ENCODE results near the gene MGAT4B.

The MGAT4B gene

DNA sequence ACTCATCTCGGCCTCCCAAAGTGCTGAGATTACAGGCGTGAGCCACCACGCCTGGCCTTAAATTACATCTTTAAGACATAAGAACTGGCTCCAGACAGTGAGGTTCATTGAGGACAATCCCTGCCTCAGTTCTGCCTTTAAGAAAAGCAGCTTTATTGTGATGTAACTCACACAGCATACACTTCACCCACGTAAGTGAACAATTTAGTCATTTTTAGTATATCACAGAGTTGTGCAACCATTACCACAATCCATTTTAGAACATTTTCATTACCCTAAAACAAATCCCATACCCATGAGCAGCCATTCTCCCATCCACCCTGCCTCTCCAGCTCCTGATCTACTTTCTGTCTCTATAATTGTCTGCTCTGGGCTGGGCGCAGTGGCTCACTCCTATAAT is 36.9 kb downstream of the MGAT4B start:
- no peak for DNase-seq (ENCODE audit: low read depth)

DNA sequence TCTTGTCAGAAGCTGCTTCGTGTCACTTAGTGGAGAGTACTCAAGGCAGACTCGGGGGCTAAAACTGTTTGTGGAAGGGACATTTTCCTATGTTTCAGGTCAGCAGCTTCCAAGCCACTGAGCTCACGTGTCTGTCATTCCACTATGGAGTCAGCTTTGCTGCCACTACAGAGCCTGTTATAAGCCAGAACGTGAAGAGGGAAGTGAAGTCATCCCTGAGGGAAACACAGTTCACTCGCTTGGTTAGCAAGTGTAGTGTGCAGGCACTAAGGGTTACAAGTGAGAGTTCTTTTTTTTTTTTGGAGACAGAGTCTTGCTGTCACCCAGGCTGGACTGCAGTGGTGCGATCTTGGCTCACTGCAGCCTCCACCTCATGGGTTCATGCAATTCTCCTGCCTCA is 37.4 kb downstream of the MGAT4B start:
- no peak for DNase-seq (ENCODE audit: low read depth)

DNA sequence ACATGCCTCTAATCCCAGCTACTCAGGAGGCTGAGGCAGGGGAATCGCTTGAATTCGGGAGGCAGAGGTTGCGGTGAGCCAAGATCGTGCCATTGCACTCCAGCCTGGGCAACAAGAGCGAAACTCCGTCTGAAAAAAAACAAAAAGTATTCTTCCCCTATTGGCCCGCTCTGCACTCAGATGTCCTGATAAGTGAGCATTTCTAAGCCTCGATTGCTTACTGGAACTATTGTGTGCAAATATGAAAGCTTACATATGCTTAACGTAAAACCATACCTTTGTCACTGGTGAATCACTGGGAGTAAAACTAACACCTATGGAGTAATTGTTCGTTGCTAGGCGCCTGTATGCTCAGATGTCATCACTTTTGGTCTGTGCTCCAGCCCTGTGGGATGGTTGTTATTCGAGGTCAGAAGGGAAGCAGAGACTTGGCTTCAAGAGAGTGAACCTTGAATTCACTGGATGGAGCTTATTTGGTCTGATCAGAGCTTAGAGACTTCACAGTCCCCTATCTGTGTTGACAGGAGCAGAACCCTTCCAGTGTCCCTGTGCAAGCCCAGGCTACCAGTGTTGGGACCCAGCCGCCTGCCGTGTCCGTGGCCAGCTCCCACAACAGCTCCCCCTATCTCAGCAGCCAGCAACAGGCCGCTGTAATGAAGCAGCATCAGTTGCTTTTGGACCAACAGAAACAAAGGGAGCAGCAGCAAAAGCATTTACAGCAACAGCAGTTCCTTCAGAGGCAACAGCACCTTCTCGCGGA is 38.2 kb downstream of the MGAT4B start:
- no peak for DNase-seq (ENCODE audit: low read depth)

DNA sequence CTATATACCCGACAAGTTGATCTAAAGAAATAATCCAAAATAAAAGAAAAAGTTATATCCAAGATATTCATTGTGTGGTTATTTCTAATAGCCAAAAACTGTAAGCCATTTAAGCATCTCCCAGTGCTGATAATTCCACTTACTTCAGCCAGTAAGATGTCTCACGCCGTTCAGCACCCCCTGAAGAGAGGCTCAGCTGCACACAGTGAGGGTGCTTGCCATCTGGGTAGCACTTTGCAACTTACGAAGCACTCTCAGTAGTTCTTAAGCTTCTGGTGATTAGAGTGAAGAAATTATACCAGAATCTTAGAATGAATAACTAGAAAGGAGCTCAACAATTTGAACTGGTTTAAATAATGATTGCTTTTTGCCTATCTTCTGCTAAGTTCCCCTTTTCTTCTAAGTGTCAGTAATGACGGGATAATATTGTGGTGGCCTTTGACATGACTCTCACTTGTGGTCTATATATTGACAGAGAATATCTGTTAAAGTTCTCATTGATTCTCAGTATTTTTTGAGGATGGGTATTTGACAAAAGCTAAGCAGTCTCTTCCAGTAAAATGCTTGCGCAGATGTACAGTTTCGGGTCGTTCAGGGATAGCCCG is 39.1 kb downstream of the MGAT4B start:
- no peak for DNase-seq (ENCODE audit: low read depth)

DNA sequence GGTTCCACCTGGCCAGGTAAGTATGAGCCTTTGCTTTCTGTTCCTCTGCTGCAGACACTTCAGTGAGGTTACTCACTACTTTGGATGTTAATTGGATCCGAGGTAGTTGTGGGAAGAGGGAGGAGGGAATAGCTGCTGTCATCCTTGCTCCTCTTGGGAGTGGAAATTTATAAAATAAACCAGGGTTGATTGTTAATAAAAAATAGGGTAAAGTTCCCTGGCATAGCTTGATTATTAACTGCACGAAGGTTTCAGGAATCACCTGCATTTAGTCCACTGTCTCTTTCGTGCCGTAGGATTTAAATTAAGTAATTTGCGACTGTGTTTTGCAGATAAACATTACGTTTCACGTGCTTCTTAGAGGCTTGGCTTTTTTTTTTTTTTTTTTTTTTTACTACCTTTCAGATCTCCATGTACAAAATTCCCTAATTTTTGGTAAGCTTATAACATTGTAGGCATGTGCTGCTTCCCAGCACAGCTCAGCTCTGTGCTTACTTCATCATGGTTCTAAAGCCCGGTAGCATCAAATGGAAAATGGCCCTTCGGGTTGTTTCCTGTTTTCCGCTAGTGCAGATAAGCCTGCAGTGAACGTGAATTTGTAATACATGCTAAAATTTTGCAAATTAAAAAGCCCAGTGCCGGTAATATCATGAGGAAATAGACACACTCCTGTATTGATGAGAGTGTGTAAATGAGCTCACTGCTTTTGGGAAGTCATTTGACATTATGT is 39.8 kb downstream of the MGAT4B start:
- DNase-seq (ENCODE audit: low read depth): no peak

DNA sequence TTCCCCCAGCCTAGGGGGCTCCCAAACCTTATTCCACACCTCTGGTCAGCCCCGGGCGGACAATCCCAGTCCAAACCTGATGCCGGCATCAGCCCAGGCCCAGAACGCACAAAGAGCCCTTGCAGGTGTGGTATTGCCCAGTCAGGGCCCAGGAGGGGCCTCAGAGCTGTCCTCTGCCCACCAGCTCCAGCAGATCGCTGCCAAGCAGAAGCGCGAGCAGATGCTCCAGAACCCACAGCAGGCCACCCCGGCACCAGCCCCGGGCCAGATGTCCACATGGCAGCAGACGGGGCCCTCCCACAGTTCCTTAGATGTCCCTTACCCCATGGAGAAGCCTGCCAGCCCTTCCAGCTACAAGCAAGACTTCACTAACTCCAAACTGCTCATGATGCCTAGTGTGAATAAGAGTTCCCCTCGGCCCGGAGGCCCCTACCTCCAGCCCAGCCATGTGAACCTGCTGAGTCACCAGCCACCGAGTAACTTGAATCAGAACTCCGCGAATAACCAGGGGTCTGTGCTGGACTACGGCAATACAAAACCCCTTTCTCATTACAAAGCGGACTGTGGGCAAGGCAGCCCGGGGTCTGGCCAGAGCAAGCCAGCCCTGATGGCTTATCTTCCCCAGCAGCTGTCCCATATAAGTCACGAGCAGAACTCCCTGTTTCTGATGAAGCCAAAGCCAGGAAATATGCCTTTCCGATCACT is 40.5 kb downstream of the MGAT4B start:
- DNase-seq (ENCODE audit: low read depth): no peak

DNA sequence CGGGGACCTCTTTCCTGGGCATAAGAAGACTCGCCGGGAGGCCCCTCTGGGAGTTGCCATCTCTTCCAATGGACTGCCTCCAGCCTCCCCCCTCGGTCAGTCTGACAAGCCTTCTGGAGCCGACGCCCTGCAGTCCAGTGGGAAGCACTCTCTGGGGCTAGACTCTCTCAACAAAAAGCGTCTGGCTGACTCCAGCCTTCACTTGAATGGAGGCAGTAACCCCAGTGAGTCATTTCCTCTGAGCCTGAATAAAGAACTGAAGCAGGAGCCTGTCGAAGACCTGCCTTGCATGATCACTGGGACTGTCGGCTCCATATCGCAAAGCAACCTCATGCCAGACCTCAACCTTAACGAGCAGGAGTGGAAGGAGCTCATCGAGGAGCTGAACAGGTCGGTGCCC is 41.3 kb downstream of the MGAT4B start:
- no peak for DNase-seq (ENCODE audit: low read depth)

DNA sequence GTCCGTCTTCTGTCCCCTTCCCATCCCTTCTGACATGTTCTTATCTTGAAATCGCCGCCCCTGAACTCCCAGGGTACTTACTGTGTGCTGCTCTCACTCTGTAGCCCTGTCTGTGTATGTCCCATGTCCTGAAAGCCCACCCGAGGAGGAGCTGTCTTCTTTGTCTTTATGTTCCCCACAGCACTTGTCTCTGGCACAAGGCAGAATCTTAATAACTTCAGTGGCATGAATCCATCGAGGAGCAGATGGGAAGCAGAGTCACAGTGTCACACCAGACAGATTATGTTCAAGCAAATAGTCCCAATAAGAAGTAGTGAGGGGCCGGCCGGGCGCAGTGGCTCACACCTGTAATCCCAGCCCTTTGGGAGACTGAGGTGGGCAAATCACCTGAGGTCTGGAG is 42.6 kb downstream of the MGAT4B start:
- no peak for DNase-seq (ENCODE audit: low read depth)

DNA sequence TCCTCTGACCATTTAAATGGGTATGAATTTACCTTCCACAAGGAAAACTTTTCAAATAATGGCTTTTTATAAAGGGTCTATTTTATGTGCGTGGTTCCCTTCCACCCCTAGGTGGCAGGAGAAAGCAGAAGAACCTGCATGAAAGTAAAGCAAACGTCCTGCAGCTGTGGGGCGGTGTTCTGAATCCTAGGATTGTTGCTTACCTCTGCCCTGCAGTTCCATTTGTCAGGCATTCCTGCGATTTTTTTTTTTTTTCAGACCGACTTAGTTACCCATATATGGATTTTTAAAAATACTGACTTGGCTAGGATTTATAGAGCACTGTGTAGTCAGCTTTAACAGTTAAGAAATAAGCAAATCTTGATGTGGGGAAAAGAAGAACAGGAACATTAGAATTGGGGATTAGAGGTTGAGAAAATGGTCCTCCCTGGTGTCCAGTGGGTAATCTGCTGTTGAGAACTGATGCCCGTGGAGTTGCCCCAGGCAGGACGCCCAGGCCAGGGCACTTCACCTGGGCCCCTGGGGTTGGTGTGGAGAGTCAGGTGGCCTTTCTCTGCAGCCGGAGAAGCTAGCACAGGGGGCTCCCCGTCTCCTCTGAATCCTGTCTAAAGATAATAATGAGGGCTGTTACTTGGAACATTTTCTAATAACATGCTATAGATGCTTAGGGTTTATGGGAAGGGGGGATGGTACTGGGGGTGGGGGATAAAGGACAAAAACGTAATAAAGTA is 43.3 kb downstream of the MGAT4B start:
- DNase-seq (ENCODE audit: low read depth): peak; percentile 28

DNA sequence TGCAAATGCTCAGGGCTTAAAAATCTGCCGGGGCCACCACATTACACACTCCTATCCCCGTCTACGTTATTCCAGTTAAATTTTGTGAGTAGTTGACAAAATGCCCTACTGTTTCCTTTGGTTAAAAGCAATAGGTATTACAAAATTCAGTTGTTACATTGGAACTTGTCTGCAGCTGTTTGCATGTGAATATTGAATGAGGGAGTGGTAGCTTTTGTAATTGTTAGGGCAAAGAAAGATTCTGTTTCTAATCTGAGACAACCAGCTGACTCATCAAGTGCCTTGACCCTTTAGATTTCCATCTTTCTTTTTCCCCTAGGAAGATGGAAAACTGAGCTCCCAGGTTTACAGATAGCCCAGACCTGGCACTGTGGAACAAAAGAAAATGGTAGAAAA is 43.9 kb downstream of the MGAT4B start:
- no peak for DNase-seq (ENCODE audit: low read depth)

DNA sequence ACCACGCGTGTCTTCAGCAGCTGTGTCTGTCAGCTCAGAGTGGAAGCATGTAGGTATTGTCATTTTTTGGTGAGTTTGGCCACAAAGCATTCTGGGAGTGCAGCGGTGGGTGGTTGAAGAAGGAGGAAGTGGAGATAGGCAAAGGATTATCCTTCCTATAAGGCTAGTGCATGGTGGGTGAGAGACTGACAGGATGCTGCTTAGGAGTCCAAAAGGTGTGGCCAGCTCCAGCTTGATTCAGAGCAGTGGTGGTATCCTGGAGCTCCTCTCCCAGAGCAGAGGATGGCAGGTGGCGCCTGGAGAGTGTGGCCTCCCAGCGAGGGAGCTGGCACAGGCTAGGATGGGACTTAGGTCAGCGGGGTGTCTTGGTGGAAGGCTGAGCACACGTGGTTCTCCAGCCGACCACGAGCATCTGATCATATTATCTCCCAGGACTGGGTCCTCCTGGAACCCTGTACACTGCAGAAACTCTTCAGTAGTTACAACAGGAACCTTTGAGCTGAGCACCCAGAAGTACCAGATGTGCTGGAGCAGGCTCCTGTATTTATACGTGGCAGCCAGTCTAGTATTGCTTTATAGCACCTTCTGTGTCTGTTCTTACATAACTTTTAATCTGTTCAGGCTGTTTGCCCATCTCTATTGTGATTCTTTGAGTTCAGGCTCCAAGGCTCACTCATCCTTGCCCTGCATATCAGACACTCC is 44.4 kb downstream of the MGAT4B start:
- no peak for DNase-seq (ENCODE audit: low read depth)

DNA sequence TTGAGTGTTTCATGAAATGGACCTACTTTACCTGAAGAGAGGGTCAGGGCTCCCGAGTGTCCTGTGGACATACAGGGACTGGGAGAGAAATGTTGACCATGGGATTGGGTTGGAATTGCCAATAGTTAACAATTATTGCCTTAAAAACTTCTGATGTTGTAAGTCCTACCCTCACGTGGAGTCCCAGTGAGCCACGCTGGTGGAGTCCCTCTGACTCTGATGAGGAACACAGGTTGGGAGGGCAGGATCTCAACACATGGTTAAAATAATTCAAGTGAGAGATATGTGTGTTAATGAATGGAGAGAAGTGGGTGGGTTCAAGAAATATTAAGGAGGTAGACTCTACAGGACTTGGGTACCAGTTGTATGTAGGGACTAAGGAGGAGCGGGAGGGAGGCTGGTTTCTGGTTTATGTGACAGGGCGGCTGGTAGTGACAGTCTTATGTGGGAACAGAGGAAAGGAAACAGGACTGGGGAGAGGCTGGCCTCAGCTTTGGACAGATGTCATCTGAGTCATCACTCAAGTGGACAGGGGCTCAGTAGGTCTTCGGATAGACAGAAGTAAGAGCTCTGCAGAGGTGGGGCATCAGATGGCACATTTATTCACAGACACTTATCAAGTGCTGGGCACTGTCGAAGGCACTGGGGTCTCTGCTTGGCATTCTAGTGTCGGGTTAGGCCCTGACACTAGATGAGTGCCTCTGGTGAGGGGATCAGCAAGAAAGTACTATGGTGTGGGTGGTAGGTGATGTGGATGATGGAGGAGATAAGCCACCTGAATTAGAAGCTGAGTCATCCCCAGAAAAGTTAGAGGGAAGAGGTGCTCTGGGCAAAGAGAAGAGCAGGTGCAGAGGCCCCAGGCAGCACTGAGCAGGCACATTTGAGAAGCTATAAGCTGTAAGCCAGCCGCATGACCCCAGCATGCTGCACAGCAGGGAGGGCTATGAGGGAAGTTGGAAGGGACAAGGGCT is 46.8 kb downstream of the MGAT4B start:
- no peak for DNase-seq (ENCODE audit: low read depth)

DNA sequence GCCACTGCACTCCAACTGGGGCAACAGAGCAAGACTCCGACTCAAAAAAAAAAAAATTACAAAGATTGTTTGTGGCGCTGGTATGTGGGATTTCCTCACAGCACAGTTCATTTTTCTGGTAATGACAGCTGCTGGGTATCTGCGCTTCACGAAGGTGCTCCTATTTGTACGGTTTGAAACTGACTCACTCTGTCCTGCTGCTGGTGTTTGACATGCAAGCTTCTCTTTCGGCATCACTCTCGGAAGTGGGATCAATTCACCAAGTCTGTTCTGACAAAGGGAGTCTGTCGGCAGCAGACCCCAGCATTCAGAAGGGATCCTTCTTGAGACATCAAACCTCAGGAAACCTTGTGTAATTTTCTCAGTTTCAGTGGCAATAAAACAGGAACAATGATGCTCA is 47.7 kb downstream of the MGAT4B start:
- DNase-seq (ENCODE audit: low read depth): no peak

DNA sequence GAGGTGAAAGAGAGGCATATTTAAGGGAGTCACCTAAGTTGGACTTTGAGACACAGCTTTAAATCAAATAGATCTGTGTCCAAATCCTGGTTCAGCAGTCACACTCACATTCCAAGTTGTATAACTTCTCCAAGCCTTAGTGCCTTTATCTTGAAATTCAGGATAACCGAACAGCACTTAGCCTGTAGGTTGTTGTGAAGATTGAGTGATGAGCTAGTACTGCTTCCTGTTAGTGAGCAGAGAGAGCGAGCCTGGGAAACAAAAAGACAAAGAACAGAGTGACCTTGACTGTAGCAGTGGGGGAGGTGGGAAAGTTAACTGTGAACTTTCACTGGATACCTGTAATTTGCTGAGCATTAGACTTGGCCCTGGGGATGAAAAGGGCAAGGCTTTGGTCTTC is 51.6 kb downstream of the MGAT4B start:
- no peak for DNase-seq (ENCODE audit: low read depth)

DNA sequence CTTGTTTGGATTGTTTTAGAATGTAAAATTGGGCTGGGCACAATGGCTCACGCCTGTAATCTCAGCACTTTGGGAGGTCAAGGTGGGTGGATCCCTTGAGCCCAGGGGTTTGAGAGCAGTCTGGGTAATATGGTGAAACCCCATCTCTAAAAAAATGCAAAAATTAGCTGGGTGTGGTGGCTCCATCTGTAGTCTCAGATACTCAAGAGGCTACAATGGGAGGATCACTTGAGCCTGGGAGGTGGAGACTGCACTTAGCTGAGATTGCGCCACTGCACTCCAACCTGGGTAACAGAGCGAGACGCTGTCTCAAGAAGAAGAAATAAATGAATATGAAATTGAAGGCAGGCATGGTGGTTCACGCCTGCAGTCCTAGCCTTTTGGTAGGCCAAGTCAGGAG is 52.7 kb downstream of the MGAT4B start:
- no peak for DNase-seq (ENCODE audit: low read depth)

DNA sequence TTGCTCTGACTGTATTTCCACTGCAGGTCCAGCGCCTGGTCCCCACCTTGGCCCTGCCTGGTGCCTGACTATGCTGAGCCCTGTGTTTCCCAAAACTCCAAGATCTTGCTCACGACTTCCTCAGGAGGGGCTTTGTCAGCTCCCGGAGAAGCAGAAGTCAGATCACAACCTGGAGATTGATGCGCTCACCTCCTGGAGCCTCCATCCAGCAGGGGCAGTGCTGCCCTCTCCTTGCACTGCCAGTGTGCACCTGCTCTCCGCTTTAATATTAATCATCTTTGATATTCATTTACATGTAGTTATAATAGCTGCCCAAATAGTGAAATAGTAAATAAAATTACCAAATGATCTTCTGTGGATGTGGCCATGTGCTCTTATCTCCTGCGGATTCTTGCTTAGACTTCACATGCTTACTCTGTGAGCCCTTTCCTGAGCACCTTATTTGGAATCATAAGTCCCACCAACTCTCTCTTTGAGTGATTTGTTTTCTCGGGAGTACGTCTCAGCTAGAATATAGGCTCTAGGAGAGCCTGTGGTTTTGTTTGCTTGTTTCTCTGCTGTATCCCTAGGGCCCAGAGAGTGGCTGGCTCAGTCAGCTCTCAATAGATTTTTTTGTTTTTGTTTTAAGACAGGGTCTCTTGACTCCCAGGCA is 56.7 kb downstream of the MGAT4B start:
- no peak for DNase-seq (ENCODE audit: low read depth)

DNA sequence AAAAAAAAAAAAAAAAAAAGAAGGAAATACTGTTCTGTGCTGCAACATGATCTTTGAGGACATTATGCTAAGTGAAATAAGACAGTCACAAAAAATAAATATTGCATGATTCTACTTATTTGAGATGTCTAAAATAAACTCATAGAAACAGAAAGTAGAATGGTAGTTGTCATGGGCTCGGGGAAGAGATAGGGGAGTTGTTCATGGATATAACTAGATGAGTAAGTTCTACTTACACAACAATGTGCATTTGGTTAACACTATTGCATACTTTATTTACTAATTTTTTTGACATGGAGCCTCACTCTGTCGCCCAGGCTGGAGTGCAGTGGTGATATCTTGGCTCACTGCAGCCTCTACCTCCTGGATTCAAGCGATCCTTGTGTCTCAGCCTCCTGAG is 58.9 kb downstream of the MGAT4B start:
- no peak for DNase-seq (ENCODE audit: low read depth)
